GM12878 (cell line): ENCODE measurements around the gene CDC5L. TPM values are rescaled to one million over a fixed set of nuclear protein-coding genes. Genes with fewer than 3 reads are reported as not detected.

Source experiments
- ATAC-seq: fragments of 200-7000 bp; cut with Tn5 transposase; 3 replicates; pipeline ENCODE4 v1.9.1; 2020; ENCODE audit warnings: mild to moderate bottlenecking, moderate library complexity
- BruUV-seq: library from RNA; stranded (reverse); fragments of 400-500 nt; replicated peaks from 2 replicates; lab custom pipeline; 2021; lab: Mats Ljungman, UMichigan
- CTCF ChIA-PET: fragments of 300-600 bp; sonication (Branson Sonifier 250); formaldehyde crosslinking; extraction: SDS; loops from one replicate; lab custom pipeline; 2021; ENCODE audit warnings: inconsistent platforms; lab: Yijun Ruan, JAX
- POLR2A ChIA-PET: fragments of 350-600 bp; formaldehyde crosslinking; extraction: SDS; loops from one replicate; lab custom pipeline; 2021; ENCODE audit warnings: inconsistent platforms; lab: Charles Lee
- RAD21 ChIA-PET: fragments of 300-600 bp; sonication (Branson Sonifier 250); formaldehyde crosslinking; loops from one replicate; lab custom pipeline; 2023; ENCODE audit warnings: antibody characterized with exemption; ENCODE audit not compliant: unreplicated experiment; lab: Charles Lee
- SMC1A ChIA-PET: fragments of 300-600 bp; sonication (Branson Sonifier 250); formaldehyde crosslinking; loops from one replicate; lab custom pipeline; 2023; ENCODE audit not compliant: unreplicated experiment, uncharacterized antibody; lab: Charles Lee
- DNase-seq: peaks from one replicate; pipeline ENCODE4 v3.0.0-alpha.2; 2011; ENCODE audit warnings: low read depth, low spot score
- FAIRE-seq: peaks from 3 replicates; lab custom pipeline; 2011; peaks lifted over from hg19 to GRCh38; lab: Jason Lieb, UNC
- H2AFZ ChIP-seq: 2 replicates; pipeline ENCODE4 v1.6.0; 2011; ENCODE audit warnings: low read depth, low read length, control low read depth; ENCODE audit not compliant: control insufficient read depth
- H3K27ac ChIP-seq: 2 replicates; pipeline ENCODE4 v1.5.1; 2011; ENCODE audit warnings: control low read depth; ENCODE audit not compliant: control insufficient read depth, insufficient read depth
- H3K27me3 ChIP-seq, 2 experiments: replicated peaks in 1 of 2; 2 replicates each; pipeline versions ENCODE4 v1.6.0 to v1.6.1; 2011; ENCODE audit warnings: low read length in 1 of 2; ENCODE audit not compliant: control insufficient read depth in 2 of 2, insufficient read depth in 2 of 2
- H3K36me3 ChIP-seq, 2 experiments: 2 replicates each; pipeline ENCODE4 v1.5.1; 2011; ENCODE audit warnings: low read length in 1 of 2; ENCODE audit not compliant: control insufficient read depth in 2 of 2, insufficient read depth in 2 of 2
- H3K4me1 ChIP-seq: 2 replicates; pipeline ENCODE4 v1.6.1; 2011; ENCODE audit warnings: mild to moderate bottlenecking, low read length, moderate library complexity, mixed read lengths; ENCODE audit not compliant: control insufficient read depth, insufficient read depth
- H3K4me2 ChIP-seq: 2 replicates; pipeline ENCODE4 v1.6.0; 2011; ENCODE audit warnings: control low read depth; ENCODE audit not compliant: control insufficient read depth, insufficient read depth
- H3K4me3 ChIP-seq: fragments of 200-600 bp; sonication (generic); 2 replicates; pipeline ENCODE4 v1.5.1; 2016
- H3K79me2 ChIP-seq: 2 replicates; pipeline ENCODE4 v1.6.0; 2011; ENCODE audit warnings: low read length; ENCODE audit not compliant: control insufficient read depth, insufficient read depth
- H3K9ac ChIP-seq: 2 replicates; pipeline ENCODE4 v1.8.0; 2011; ENCODE audit warnings: low read length, control low read depth, mixed read lengths; ENCODE audit not compliant: control insufficient read depth, insufficient read depth
- H3K9me3 ChIP-seq: replicated peaks from 3 replicates; pipeline ENCODE4 v1.5.1; 2011; ENCODE audit warnings: mild to moderate bottlenecking, low read length; ENCODE audit not compliant: control insufficient read depth, insufficient read depth
- H4K20me1 ChIP-seq: 2 replicates; pipeline ENCODE4 v1.6.0; 2011; ENCODE audit not compliant: control insufficient read depth, insufficient read depth
- CBX3 ChIP-seq: fragments of 200-600 bp; sonication (generic); IDR thresholded peaks from 2 replicates; pipeline ENCODE4 v1.6.1; 2016; ENCODE audit warnings: low read depth, borderline replicate concordance
- CHD1 ChIP-seq: IDR thresholded peaks from 2 replicates; pipeline ENCODE4 v1.6.1; 2012; ENCODE audit warnings: low read depth, low read length, improper control_type of control experiment
- FOXM1 ChIP-seq: IDR thresholded peaks from 2 replicates; pipeline ENCODE4 v1.6.1; 2012; ENCODE audit warnings: low read depth, mild to moderate bottlenecking, inconsistent platforms, low read length, moderate library complexity
- GABPA ChIP-seq: IDR thresholded peaks from 2 replicates; pipeline ENCODE4 v1.6.1; 2014; ENCODE audit warnings: antibody characterized with exemption, low read depth, mild to moderate bottlenecking, inconsistent platforms
- GATAD2B ChIP-seq: fragments of 450-650 bp; conservative IDR thresholded peaks from 2 replicates; pipeline ENCODE4 v1.6.1; 2017; ENCODE audit warnings: low read depth, mild to moderate bottlenecking, moderate library complexity
- RELB ChIP-seq: fragments of 450-650 bp; IDR thresholded peaks from 2 replicates; pipeline ENCODE4 v1.6.1; 2017; ENCODE audit warnings: low read depth, mild to moderate bottlenecking, moderate library complexity
- STAT1 ChIP-seq: fragments of 450-650 bp; conservative IDR thresholded peaks from 2 replicates; pipeline ENCODE4 v1.6.1; 2014; ENCODE audit warnings: antibody characterized with exemption, mild to moderate bottlenecking
- STAT3 ChIP-seq: IDR thresholded peaks from 2 replicates; pipeline ENCODE4 v1.6.1; 2011; ENCODE audit warnings: low read depth, low read length, improper control_type of control experiment
- ZZZ3 ChIP-seq: IDR thresholded peaks from 2 replicates; pipeline ENCODE4 v1.6.1; 2011; ENCODE audit warnings: low read depth; ENCODE audit not compliant: control insufficient read depth, insufficient read length
- WGBS: methylation state at CpG from one replicate; pipeline ENCODE4 v1.1.6; 2016; ENCODE audit warnings: low lambda C conversion rate; ENCODE audit not compliant: insufficient replicate concordance, insufficient coverage; ENCODE audit errors: missing lambda C conversion rate; 5-methylcytosine and 5-hydroxymethylcytosine counted together
- in situ Hi-C: fragments of 300-500 bp; cut with MboI; formaldehyde crosslinking; loops from 9 replicates; pipeline ENCODE4 v1.14.3; 2018; ENCODE audit warnings: mixed read lengths
- intact Hi-C: fragments of 100-400 bp; cut with micrococcal nuclease; formaldehyde crosslinking; loops from one replicate; pipeline ENCODE4 v1.14.2; 2022; ENCODE audit not compliant: unreplicated experiment
- polyA plus RNA-seq, 11 experiments: library from polyadenylated mRNA; depleted of rRNA in 4 of 11; unstranded in 6 of 11; stranded (reverse) in 5 of 11; fragments of >200 nt; fragmentation: Nextera tagmentation in 4 of 11; fragmentation: Illumina TruSeq in 1 of 11; extraction: Ambion mirVana in 4 of 11; extraction: Trizol in 1 of 11; gene quantifications; 1 replicate in 1 of 11; 2 replicates in 10 of 11; pipeline versions ENCODE4 v1.2.1 to v1.2.3, GENCODE V29; 2011 to 2016; ENCODE audit warnings: inconsistent platforms in 2 of 11, missing spikeins in 2 of 11, low read depth in 1 of 11
- total RNA-seq, 4 experiments: library from RNA; depleted of rRNA in 3 of 4; stranded (reverse); fragments of >200 nt in 3 of 4; fragmentation: Illumina TruSeq in 1 of 4; extraction: Trizol in 1 of 4; gene quantifications; 2 replicates each; pipeline versions ENCODE4 v1.2.1 to v1.2.3, GENCODE V29; 2013 to 2021
- TF ChIP-seq, protein P1 (sequence below): IDR thresholded peaks from 2 replicates; pipeline ENCODE4 v1.6.1; 2012; ENCODE audit warnings: mild to moderate bottlenecking, low read depth, low read length
- TF ChIP-seq, protein P2 (sequence below): IDR thresholded peaks from 2 replicates; pipeline ENCODE4 v1.6.1; 2012; ENCODE audit warnings: improper control_type of control experiment, low read depth, low read length; ENCODE audit not compliant: insufficient replicate concordance

The CDC5L gene
- total and polyA plus RNA-seq, 10 of the 15 experiments (the other 5 are each of a cell fraction or from before 2014, with no cell fraction given): 13.2 to 29.4 (median 18.8) TPM

DNA sequence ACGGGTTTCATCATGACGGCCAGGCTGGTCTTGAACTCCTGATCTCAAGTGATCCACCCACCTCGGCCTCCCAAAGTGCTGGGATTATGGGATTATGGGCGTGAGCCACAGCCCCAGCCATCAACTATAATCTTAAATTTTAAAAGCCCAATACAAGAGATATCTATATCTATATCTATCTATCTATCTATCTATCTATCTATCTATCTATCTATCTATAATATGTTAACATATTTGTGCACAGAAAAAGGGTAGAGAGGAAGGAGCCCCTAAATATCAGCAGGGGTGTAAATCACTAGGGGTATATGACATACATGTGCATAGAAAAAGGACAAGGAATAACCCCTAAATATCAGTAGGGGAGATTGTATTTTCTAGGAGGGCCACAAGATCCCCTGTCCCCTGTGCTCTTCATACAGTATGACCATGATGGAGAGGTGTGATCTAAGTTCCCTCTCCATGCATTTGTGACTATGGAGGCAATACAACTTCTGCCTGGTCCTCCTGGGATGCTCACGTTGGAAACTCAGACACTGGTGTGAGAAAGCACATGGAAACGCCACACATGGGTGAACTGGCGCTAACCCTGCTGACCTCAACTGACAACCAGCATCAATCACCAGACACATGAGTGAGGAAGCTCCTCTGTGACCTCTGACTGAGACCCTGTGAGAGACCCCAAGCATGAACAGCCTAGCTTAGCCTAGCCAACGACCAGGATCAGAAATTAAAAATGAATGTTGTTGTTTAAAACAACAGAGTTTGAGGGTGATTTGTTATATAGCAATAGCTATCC lies 46.2 kb upstream of the CDC5L start (continued):
- TF ChIP-seq ZZZ3 (no peak), GABPA (no peak), FOXM1 (no peak), CBX3 (no peak), CHD1 (no peak)

DNA sequence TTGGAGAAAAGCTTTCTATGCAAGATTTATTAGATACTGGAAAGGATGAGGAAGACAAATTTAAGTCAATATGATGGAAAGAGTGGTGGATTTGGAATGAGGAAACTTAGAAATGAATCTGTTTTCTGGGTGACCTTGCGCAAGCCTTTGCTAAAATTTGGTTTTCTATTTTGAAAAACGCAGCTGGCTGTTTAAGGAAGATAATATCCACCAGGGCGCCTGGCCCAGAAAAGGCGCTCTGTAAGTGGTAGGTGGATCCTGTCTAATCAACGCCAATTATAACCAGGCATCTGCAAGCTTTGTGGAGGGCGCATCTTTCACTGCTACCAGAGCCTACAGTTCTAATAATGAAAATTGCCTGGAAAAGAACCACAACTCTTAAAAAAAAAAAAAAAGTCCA lies 45.5 kb upstream of the CDC5L start:
- Histone ChIP-seq H2AFZ (no peak overlapping the region), H3K9ac (no peak overlapping the region), H3K27ac (no peak overlapping the region), H4K20me1 (no peaks in the 10 kb centered on the region), H3K4me2 (no peak overlapping the region), H3K4me3 (no peak overlapping the region), H3K36me3 (no peaks in the 10 kb centered on the region), H3K27me3 (peaks cover 4 to 6% of the 10 kb centered on the region in 2 experiments; a peak in 3 of 4 replicates), H3K79me2 (no peaks in the 10 kb centered on the region), H3K4me1 (no peaks in the 10 kb centered on the region), H3K9me3 (no peaks in the 10 kb centered on the region)
- ChIA-PET POLR2A (no interaction called here), RAD21 (no interaction called here), CTCF (interaction anchor here (0.6 to 1.6 kb wide), 3 partner anchors 74 to 257 kb away, joined by 3 to 8 read pairs (median 3); no protein-coding TSS in a partner anchor), SMC1A (interaction anchor here (1.0 to 1.1 kb wide), 2 partner anchors 9 to 10 kb away, joined by 3 read pairs; no protein-coding TSS in a partner anchor)
- in situ Hi-C loops: no loop called here
- no peak for DNase-seq
- BruUV-seq: no TSS peak
- no peak for ATAC-seq
- intact Hi-C loops: no loop called here
- 70% methylated on average over 6 of the region's 6 CpGs for WGBS
- no peak for FAIRE-seq
- TF ChIP-seq RELB: no peak
- TF ChIP-seq STAT3: no peak
- TF ChIP-seq GATAD2B: no peak
- TF ChIP-seq, protein P1, sequence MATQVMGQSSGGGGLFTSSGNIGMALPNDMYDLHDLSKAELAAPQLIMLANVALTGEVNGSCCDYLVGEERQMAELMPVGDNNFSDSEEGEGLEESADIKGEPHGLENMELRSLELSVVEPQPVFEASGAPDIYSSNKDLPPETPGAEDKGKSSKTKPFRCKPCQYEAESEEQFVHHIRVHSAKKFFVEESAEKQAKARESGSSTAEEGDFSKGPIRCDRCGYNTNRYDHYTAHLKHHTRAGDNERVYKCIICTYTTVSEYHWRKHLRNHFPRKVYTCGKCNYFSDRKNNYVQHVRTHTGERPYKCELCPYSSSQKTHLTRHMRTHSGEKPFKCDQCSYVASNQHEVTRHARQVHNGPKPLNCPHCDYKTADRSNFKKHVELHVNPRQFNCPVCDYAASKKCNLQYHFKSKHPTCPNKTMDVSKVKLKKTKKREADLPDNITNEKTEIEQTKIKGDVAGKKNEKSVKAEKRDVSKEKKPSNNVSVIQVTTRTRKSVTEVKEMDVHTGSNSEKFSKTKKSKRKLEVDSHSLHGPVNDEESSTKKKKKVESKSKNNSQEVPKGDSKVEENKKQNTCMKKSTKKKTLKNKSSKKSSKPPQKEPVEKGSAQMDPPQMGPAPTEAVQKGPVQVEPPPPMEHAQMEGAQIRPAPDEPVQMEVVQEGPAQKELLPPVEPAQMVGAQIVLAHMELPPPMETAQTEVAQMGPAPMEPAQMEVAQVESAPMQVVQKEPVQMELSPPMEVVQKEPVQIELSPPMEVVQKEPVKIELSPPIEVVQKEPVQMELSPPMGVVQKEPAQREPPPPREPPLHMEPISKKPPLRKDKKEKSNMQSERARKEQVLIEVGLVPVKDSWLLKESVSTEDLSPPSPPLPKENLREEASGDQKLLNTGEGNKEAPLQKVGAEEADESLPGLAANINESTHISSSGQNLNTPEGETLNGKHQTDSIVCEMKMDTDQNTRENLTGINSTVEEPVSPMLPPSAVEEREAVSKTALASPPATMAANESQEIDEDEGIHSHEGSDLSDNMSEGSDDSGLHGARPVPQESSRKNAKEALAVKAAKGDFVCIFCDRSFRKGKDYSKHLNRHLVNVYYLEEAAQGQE: no peak
- TF ChIP-seq, protein P2, sequence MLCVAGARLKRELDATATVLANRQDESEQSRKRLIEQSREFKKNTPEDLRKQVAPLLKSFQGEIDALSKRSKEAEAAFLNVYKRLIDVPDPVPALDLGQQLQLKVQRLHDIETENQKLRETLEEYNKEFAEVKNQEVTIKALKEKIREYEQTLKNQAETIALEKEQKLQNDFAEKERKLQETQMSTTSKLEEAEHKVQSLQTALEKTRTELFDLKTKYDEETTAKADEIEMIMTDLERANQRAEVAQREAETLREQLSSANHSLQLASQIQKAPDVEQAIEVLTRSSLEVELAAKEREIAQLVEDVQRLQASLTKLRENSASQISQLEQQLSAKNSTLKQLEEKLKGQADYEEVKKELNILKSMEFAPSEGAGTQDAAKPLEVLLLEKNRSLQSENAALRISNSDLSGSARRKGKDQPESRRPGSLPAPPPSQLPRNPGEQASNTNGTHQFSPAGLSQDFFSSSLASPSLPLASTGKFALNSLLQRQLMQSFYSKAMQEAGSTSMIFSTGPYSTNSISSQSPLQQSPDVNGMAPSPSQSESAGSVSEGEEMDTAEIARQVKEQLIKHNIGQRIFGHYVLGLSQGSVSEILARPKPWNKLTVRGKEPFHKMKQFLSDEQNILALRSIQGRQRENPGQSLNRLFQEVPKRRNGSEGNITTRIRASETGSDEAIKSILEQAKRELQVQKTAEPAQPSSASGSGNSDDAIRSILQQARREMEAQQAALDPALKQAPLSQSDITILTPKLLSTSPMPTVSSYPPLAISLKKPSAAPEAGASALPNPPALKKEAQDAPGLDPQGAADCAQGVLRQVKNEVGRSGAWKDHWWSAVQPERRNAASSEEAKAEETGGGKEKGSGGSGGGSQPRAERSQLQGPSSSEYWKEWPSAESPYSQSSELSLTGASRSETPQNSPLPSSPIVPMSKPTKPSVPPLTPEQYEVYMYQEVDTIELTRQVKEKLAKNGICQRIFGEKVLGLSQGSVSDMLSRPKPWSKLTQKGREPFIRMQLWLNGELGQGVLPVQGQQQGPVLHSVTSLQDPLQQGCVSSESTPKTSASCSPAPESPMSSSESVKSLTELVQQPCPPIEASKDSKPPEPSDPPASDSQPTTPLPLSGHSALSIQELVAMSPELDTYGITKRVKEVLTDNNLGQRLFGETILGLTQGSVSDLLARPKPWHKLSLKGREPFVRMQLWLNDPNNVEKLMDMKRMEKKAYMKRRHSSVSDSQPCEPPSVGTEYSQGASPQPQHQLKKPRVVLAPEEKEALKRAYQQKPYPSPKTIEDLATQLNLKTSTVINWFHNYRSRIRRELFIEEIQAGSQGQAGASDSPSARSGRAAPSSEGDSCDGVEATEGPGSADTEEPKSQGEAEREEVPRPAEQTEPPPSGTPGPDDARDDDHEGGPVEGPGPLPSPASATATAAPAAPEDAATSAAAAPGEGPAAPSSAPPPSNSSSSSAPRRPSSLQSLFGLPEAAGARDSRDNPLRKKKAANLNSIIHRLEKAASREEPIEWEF: no peak
- no peak for TF ChIP-seq STAT1
